Measurements from ENCODE around the gene ADGRA1.
"Not testable (repeated sequence)": the region's sequence is repeated elsewhere in the genome, so short reads cannot be mapped to it uniquely, and the experiment has no call there.

The ADGRA1 gene

GRCh38 chr10:133130602-133131001 is 42.9 kb downstream of the ADGRA1 start:
- DNase-seq = no peak

DNA sequence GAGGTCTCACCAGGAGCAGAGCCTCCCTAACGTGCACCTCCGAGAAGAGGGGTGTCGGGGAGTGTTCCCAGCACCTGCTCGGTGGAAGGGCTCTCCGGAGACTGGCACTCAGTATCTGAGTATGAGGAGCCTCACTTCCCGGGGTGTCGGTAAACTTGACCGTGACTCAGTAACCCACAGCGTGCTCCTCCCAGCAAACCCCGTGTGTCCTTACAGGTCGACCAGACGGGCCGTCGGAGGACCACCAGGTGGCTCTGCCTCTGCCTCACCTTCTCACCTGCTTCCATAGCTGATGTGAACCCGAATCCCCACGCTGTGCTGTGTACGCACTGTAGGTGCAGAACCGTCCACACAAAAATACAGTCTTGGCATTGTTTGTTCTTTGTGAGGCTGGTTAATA is 43.3 kb downstream of the ADGRA1 start:
- no peak for DNase-seq

DNA sequence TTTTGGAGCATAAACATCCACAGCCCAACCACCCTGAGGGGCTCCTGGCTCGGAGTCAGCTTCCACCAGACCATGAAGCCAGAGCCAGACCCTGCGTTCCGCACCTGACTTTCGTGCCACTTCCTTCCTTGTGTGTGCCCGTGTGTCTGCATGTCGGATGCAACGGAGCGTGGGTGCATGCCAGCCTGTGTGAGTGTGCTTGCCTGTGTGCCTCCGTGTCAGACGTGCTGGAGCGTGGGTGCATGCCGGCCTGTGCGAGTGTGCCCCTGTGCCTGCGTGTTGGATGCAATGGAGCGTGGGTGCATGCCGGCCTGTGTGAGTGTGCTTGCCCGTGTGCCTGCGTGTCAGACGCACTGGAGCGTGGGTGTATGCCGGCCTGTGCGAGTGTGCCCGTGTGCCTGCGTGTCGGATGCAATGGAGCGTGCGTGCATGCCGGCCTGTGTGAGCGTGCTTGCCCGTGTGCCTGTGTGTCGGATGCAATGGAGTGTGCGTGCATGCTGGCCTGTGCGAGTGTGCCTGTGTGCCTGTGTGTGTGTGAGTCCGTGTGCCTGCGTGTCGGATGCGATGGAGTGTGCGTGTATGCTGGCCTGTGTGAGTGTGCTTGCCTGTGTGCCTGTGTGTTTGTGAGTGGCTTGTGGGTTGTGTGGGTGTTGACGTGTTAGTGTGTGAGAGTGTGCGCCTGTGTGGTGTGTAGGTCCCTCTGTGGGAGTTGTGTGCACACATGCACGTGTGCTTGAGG is 44.2 kb downstream of the ADGRA1 start:
- DNase-seq = no peak

- DNase-seq = no peak
These were observed 45.0 kb downstream of the ADGRA1 start for GRCh38 chr10:133132473-133133291.

GRCh38 chr10:133133471-133134231 is 45.9 kb downstream of the ADGRA1 start:
- no peak for DNase-seq

GRCh38 chr10:133134411-133135115 is 46.8 kb downstream of the ADGRA1 start:
- DNase-seq = no peak

GRCh38 chr10:133135116-133135465 is 47.4 kb downstream of the ADGRA1 start:
- no peak for DNase-seq

DNA sequence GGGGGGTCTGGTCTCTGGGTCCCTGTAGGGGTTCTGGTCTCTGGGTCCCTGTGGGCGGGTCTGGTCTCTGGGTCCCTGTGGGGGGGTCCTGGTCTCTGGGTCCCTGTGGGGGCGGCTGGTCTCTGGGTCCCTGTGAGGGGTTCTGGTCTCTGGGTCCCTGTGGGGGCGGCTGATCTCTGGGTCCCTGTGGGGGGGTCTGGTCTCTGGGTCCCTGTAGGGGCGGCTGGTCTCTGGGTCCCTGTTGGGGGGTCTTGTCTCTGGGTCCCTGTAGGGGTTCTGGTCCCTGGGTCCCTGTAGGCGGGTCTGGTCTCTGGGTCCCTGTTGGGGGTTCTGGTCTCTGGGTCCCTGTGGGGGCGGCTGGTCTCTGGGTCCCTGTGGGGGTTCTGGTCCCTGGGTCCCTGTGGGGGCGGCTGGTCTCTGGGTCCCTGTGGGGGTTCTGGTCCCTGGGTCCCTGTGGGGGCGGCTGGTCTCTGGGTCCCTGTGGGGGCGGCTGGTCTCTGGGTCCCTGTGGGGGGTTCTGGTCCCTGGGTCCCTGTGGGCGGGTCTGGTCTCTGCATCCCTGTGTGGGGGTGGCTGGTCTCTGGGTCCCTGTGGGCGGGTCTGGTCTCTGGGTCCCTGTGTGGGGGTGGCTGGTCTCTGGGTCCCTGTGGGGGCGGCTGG is 49.9 kb downstream of the ADGRA1 start:
- DNase-seq = not testable (repeated sequence)

DNA sequence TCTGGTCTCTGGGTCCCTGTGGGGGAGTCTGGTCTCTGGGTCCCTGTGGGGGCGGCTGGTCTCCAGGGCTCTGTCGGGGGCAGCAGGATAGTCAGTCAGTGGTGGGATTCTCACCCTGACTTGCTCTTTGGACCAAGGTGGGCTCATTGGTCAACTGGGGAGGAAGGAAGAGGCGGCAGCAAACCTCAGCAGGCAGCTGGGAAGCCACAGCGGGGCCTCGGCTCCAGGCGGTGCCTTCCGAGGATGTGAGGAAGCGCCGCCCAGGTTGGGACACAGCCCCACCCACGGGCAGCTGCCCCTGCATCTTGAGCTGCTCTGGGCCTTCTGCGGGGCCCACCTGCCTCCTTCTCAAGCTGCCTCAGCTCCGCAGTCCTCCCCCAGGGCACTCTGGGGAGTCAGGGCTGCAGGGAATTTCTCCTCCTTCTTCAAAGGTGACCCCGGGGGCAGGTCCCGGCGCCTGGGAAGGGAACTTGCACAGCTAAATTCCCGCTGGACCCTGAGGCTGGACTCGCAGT is 51.9 kb downstream of the ADGRA1 start:
- no peak for DNase-seq

GRCh38 chr10:133140417-133141143 is 52.9 kb downstream of the ADGRA1 start:
- DNase-seq = no peak

DNA sequence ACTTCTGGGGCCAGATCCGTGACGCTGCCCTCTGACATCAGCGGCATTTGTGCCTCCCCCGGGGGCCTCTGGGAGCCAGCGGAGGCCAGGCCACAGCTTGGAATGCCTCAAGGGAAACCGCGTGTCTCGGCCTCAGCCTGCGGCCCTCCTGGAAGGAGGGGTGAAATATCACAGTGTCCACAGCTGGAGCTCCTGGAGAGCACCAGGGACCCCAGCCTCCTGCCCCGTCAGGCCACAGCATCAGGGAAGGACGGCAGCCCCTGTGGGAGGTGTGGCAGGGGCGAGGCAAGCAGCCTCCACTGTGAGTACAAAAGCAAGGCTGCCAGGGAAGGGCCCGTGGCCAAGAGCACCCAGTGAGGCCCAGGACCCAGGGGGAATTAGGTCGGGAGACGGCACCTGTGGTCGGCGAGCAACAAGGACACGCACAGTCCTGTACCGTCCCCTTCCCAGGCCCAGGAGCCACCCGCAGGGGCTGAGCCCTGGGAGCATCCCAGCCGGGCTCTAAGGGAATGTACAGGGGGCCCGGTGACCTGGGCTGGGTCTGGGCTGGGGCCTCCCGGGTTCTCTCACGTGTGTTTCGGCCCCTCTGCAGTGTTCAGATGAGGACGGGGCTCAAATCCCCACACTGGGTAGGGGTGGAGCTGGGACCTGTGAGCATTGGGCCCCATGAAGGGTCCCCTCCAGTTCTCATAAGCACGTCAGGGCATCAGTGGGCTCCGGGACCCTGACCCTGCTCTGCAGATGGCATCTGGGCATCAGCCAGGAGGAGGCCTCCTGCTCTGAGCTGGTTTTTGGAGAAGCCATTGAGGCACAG is 53.6 kb downstream of the ADGRA1 start:
- no peak for DNase-seq

DNA sequence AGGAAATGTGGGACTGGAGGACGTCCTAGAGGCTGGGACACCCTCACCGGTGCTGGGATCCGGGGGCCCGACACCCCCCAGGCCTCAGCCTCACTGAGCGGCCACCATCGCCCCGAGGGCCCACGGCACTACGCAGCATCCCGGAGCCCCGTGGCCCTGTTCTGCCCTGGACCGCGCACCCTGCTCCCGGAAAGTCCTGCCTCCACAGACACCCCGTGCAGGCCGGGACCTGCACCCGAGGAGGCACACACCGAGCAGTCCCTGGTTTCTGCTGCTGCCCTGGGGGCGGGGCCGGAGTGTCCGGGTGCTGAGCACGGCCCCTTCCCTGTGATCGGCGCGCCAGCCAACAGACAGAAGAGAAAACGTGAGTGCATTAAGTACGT is 54.2 kb downstream of the ADGRA1 start:
- DNase-seq = no peak

- DNase-seq = no peak
These were observed 54.9 kb downstream of the ADGRA1 start for GRCh38 chr10:133142523-133143199.

- DNase-seq = no peak
These were observed 55.4 kb downstream of the ADGRA1 start for GRCh38 chr10:133143200-133143533.

DNA sequence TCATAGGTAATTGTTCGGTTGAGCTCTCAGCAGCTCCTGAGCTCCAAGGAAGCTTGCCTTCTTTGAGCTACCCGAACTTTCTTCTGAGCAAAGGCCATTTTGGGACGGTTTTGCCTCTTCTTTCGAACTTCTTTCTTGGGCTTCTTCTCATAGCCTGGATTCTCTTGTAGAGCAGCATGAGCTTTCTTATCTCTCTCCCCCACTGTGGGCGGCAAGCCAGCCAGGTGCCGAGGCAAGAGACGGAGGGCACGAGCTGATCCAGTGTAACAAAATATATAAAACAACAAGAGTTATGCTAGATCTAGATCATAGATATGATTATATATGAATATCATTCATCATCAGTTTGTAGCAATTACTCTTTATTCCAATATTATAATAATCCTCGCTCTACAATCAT is 55.8 kb downstream of the ADGRA1 start:
- no peak for DNase-seq

DNA sequence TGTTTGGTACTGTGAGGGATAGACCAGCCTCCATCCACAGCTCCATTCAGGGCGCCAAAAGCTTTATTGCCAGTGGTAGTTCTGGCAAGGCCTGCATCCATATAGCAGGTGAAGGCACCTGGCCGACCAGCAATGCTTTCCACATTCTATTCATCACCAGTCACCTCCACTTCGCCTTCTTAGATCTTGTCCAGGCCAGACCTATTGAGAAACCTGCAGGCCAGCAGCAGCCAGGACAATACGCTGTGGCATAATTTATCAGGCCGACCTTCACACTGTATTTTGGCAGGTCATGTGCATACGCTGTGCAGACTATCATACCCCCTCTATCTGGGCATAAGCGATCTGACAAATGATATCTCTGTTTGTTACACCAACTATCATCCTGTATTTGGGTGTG is 57.0 kb downstream of the ADGRA1 start:
- no peak for DNase-seq

- no peak for DNase-seq
These were observed 62.5 kb downstream of the ADGRA1 start for GRCh38 chr10:133150226-133150625.

DNA sequence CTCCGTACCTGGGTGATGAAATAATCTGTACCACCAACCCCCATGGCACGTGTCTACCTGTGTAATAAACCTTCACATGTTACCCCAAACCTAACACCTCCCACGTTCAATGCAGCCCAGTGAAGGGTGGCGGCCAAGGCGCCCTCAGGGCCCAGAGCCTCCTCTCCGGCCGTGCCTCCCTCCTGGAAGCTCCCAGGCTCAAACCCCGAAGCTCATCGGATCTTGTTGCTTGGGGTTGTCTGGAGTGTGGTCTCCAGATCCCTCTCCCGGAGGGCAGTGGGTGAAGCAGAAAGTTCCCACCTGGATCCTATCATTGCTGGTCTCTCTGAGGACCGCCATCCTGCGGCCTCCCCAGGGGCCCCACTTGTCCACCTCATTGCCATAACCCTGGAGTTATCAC is 62.9 kb downstream of the ADGRA1 start:
- DNase-seq = no peak

GRCh38 chr10:133151071-133151470 is 63.3 kb downstream of the ADGRA1 start:
- not testable (repeated sequence) for DNase-seq

DNA sequence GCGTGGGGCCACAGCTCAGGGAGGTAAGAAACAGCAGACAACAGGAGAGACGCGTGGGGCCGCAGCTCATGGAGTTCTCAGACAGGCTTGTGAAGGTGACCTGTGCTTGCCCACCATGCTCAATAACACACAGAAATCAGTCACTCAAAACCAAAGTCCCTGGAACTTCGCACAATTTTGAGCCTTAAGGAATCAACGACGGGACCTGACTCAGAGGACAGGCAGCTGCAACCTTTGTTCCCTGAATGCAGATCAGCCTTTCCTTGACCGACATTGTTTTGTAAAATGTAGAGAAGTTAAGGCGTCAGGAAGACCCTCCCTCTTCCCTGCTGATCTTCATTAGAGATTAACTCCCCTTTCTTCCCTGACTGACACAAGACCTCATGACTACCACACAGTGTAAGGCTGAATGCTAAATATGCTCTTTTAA is 63.8 kb downstream of the ADGRA1 start:
- DNase-seq = no peak

Data from NCI-H2107 (cell line).